ENCODE results near the gene ERBB3.

The ERBB3 gene

DNA sequence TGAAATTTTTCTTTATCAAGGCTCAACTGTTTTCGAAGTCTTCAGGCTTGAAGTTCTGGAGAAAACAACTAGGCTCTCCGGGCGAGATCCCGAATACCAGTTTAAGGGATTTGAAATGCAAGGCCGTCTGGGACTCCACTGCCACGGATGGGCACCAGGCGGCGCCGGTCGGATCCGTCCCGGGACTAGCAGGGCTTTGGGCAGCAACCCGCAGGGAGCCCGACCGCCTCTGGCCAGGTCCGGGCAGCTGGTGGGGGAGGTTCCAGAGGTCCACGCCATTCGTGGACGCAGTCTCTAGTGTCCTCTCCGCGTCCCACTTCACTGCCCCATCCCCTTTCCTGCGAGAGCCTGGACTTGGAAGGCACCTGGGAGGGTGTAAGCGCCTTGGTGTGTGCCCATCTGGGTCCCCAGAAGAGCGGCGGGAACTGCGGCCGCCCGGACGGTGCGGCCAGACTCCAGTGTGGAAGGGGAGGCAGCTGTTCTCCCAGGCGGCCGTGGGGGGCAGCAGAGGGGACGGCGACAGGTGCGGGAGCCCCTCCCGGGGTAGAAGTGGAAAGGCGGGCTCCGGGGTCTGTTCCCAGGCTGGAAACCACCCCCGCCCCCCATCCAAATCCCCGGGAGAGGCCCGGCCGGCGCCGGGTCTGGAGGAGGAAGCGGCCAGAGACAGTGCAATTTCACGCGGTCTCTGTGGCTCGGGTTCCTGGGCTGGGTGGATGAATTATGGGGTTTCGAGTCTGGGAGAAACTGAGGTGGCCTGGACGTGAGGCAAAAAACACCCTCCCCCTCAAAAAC is 838 bp upstream of the ERBB3 start (continued):
- TF ChIP-seq, protein P1, sequence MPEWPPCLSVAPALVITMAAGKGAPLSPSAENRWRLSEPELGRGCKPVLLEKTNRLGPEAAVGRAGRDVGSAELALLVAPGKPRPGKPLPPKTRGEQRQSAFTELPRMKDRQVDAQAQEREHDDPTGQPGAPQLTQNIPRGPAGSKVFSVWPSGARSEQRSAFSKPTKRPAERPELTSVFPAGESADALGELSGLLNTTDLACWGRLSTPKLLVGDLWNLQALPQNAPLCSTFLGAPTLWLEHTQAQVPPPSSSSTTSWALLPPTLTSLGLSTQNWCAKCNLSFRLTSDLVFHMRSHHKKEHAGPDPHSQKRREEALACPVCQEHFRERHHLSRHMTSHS (tag by site-specific recombination; IDR thresholded peaks at IDR 0.05), result no peak
- no peak for TF ChIP-seq ZNF138 (tag by site-specific recombination; IDR thresholded peaks at IDR 0.05; ENCODE audit: borderline replicate concordance)
- TF ChIP-seq ZNF48 (tag by site-specific recombination; IDR thresholded peaks at IDR 0.05), result no peak
- TF ChIP-seq, protein P2, sequence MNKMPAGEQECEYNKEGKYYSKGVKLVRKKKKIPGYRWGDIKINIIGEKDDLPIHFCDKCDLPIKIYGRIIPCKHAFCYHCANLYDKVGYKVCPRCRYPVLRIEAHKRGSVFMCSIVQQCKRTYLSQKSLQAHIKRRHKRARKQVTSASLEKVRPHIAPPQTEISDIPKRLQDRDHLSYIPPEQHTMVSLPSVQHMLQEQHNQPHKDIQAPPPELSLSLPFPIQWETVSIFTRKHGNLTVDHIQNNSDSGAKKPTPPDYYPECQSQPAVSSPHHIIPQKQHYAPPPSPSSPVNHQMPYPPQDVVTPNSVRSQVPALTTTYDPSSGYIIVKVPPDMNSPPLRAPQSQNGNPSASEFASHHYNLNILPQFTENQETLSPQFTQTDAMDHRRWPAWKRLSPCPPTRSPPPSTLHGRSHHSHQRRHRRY (tag by site-specific recombination; IDR thresholded peaks at IDR 0.05), result no peak
- TF ChIP-seq, protein P3, sequence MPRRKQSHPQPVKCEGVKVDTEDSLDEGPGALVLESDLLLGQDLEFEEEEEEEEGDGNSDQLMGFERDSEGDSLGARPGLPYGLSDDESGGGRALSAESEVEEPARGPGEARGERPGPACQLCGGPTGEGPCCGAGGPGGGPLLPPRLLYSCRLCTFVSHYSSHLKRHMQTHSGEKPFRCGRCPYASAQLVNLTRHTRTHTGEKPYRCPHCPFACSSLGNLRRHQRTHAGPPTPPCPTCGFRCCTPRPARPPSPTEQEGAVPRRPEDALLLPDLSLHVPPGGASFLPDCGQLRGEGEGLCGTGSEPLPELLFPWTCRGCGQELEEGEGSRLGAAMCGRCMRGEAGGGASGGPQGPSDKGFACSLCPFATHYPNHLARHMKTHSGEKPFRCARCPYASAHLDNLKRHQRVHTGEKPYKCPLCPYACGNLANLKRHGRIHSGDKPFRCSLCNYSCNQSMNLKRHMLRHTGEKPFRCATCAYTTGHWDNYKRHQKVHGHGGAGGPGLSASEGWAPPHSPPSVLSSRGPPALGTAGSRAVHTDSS (tag by site-specific recombination; IDR thresholded peaks at IDR 0.05), result no peak
- peak; percentile 74 for TF ChIP-seq GLIS1 (tag by site-specific recombination; IDR thresholded peaks at IDR 0.05)
- no peak for TF ChIP-seq KLF7 (tag by site-specific recombination; IDR thresholded peaks at IDR 0.05; ENCODE audit: borderline replicate concordance)
- TF ChIP-seq, protein P4, sequence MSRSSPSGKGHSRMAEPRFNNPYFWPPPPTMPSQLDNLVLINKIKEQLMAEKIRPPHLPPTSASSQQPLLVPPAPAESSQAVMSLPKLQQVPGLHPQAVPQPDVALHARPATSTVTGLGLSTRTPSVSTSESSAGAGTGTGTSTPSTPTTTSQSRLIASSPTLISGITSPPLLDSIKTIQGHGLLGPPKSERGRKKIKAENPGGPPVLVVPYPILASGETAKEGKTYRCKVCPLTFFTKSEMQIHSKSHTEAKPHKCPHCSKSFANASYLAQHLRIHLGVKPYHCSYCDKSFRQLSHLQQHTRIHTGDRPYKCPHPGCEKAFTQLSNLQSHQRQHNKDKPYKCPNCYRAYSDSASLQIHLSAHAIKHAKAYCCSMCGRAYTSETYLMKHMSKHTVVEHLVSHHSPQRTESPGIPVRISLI (tag by site-specific recombination; IDR thresholded peaks at IDR 0.05), result no peak
- TF ChIP-seq ZNF175 (tag by site-specific recombination; IDR thresholded peaks at IDR 0.05), result no peak
- TF ChIP-seq ZNF157 (tag by site-specific recombination; IDR thresholded peaks at IDR 0.05), result no peak
- no peak for TF ChIP-seq OVOL3 (tag by site-specific recombination; IDR thresholded peaks at IDR 0.05)
- TF ChIP-seq EGR2 (tag by site-specific recombination; IDR thresholded peaks at IDR 0.05; ENCODE audit: low read depth), result no peak
- TF ChIP-seq, protein P5, sequence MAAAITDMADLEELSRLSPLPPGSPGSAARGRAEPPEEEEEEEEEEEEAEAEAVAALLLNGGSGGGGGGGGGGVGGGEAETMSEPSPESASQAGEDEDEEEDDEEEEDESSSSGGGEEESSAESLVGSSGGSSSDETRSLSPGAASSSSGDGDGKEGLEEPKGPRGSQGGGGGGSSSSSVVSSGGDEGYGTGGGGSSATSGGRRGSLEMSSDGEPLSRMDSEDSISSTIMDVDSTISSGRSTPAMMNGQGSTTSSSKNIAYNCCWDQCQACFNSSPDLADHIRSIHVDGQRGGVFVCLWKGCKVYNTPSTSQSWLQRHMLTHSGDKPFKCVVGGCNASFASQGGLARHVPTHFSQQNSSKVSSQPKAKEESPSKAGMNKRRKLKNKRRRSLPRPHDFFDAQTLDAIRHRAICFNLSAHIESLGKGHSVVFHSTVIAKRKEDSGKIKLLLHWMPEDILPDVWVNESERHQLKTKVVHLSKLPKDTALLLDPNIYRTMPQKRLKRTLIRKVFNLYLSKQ (tag by site-specific recombination; IDR thresholded peaks at IDR 0.05; ENCODE audit: borderline replicate concordance), result no peak
- TF ChIP-seq ZBTB8A (tag by site-specific recombination; IDR thresholded peaks at IDR 0.05), result peak; percentile 99
- TF ChIP-seq ZNF596 (tag by site-specific recombination; IDR thresholded peaks at IDR 0.05), result no peak
- TF ChIP-seq ZFP37 (tag by site-specific recombination; IDR thresholded peaks at IDR 0.05), result peak; percentile 95
- TF ChIP-seq ZXDB (tag by site-specific recombination; IDR thresholded peaks at IDR 0.05), result peak; percentile 77
- no peak for TF ChIP-seq ZBTB1 (tag by site-specific recombination; IDR thresholded peaks at IDR 0.05)
- no peak for TF ChIP-seq HOXA7 (CRISPR knock-in tag; IDR thresholded peaks at IDR 0.05; ENCODE audit: borderline replicate concordance)
- no peak for TF ChIP-seq ZNF133 (tag by site-specific recombination; IDR thresholded peaks at IDR 0.05)
- TF ChIP-seq SP2 (tag by site-specific recombination; IDR thresholded peaks at IDR 0.05), result no peak; the same call in 1 of the 2 replicates
- no peak for TF ChIP-seq ZNF214 (tag by site-specific recombination; IDR thresholded peaks at IDR 0.05; ENCODE audit: borderline replicate concordance)
- TF ChIP-seq IKZF3 (tag by site-specific recombination; IDR thresholded peaks at IDR 0.05), result peak; percentile 79
- no peak for TF ChIP-seq ZNF623 (tag by site-specific recombination; IDR thresholded peaks at IDR 0.05)
- no peak for TF ChIP-seq ZNF211 (tag by site-specific recombination; IDR thresholded peaks at IDR 0.05; ENCODE audit: low read depth)
- TF ChIP-seq ZNF416 (tag by site-specific recombination; IDR thresholded peaks at IDR 0.05), result no peak
- TF ChIP-seq ZNF335 (tag by site-specific recombination; conservative IDR thresholded peaks at IDR 0.05), result peak; percentile 88
- TF ChIP-seq GLI4 (tag by site-specific recombination; IDR thresholded peaks at IDR 0.05), result no peak; the same call in 1 of the 2 replicates
- TF ChIP-seq, protein P6, sequence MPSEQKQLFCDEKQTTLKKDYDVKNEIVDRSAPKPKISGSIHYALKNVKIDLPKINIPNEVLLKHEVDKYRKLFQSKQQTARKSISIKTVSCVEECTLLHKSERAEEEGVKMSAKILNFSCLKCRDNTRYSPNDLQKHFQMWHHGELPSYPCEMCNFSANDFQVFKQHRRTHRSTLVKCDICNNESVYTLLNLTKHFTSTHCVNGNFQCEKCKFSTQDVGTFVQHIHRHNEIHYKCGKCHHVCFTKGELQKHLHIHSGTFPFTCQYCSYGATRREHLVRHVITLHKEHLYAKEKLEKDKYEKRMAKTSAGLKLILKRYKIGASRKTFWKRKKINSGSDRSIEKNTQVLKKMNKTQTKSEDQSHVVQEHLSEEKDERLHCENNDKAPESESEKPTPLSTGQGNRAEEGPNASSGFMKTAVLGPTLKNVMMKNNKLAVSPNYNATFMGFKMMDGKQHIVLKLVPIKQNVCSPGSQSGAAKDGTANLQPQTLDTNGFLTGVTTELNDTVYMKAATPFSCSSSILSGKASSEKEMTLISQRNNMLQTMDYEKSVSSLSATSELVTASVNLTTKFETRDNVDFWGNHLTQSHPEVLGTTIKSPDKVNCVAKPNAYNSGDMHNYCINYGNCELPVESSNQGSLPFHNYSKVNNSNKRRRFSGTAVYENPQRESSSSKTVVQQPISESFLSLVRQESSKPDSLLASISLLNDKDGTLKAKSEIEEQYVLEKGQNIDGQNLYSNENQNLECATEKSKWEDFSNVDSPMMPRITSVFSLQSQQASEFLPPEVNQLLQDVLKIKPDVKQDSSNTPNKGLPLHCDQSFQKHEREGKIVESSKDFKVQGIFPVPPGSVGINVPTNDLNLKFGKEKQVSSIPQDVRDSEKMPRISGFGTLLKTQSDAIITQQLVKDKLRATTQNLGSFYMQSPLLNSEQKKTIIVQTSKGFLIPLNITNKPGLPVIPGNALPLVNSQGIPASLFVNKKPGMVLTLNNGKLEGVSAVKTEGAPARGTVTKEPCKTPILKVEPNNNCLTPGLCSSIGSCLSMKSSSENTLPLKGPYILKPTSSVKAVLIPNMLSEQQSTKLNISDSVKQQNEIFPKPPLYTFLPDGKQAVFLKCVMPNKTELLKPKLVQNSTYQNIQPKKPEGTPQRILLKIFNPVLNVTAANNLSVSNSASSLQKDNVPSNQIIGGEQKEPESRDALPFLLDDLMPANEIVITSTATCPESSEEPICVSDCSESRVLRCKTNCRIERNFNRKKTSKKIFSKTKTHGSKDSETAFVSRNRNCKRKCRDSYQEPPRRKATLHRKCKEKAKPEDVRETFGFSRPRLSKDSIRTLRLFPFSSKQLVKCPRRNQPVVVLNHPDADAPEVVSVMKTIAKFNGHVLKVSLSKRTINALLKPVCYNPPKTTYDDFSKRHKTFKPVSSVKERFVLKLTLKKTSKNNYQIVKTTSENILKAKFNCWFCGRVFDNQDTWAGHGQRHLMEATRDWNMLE (tag by site-specific recombination; conservative IDR thresholded peaks at IDR 0.05; ENCODE audit: low read depth), result 0 out of 2 replicates have a peak, but pooled peaks have one; percentile 13
- no peak for TF ChIP-seq ZNF37A (tag by site-specific recombination; IDR thresholded peaks at IDR 0.05)

All from HEK293 (cell line).